Loucy (cell line): Measurements from ENCODE around the gene NBPF26.
"Not testable (repeated sequence)": the region's sequence is repeated elsewhere in the genome, so short reads cannot be mapped to it uniquely, and the experiment has no call there.

Experiments used
- CTCF ChIP-seq: fragments of 200-600 bp; sonication (generic); conservative IDR thresholded peaks from 2 replicates; pipeline ENCODE4 v1.5.1; 2014; ENCODE audit warnings: mild to moderate bottlenecking, antibody characterized with exemption, low read length
- EZH2phosphoT487 ChIP-seq: fragments of 200-600 bp; IDR thresholded peaks from 2 replicates; pipeline ENCODE4 v1.6.1; 2018; ENCODE audit warnings: antibody characterized with exemption, mild to moderate bottlenecking, moderate library complexity, borderline replicate concordance

DNA sequence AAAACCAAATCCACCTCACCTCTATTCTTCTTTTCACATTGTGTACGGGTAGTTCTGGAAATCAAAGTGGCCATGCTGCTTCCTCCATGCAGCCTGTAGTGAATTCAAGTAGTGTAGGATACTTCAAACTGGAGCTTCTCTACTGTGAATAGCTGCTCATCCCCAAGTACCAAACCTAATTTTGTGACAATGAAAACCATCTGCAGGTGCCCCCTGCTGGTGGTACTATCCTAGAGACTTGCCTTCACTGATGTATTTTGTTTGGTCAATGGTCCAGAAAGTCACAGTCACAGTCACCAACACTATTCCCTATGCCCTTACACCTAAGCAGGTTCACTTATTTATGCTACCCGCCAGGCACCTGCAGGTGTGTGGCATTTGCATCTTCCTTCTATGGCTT, 39.3 kb upstream of the NBPF26 start:
- not testable (repeated sequence) for TF ChIP-seq CTCF, EZH2phosphoT487
